CD14-positive monocyte (primary cell): Measurements from ENCODE around the gene MST1. TPM values are rescaled to one million over a fixed set of nuclear protein-coding genes. Genes with fewer than 3 reads are reported as not detected.
A peak's percentile ranks its signal among the peaks of the same experiment; 100 is the strongest.

ENCODE experiments used
- DNase-seq, 3 donors: peaks; one replicate each; pipeline ENCODE4 v3.0.0-alpha.2; 2011 to 2022
- H2AFZ ChIP-seq: 2 replicates; pipeline ENCODE4 v1.6.0; 2012; ENCODE audit warnings: mild to moderate bottlenecking, low read depth, low read length, inconsistent platforms; ENCODE audit not compliant: insufficient read depth, poor library complexity, severe bottlenecking
- H3K27ac ChIP-seq, 2 donors: 1 replicate in 1 of 2; 2 replicates in 1 of 2; pipeline ENCODE4 v1.5.1; 2012 to 2013; ENCODE audit warnings: low read length in 2 of 2, control low read depth in 1 of 2, inconsistent platforms in 1 of 2, low read depth in 1 of 2, mild to moderate bottlenecking in 1 of 2
- H3K27me3 ChIP-seq, 2 donors: one replicate each; pipeline versions ENCODE4 v1.6.0 to v1.6.1; 2011 to 2013; ENCODE audit warnings: low read length in 2 of 2; ENCODE audit not compliant: control insufficient read depth in 2 of 2, insufficient read depth in 2 of 2
- H3K36me3 ChIP-seq, 2 donors: replicated peaks in 1 of 2; 1 replicate in 1 of 2; 2 replicates in 1 of 2; pipeline versions ENCODE4 v1.5.1 to v1.6.1; 2012 to 2013; ENCODE audit warnings: low read length in 2 of 2, control low read depth in 1 of 2, inconsistent platforms in 1 of 2, mild to moderate bottlenecking in 1 of 2; ENCODE audit not compliant: insufficient read depth in 2 of 2, control insufficient read depth in 1 of 2
- H3K4me1 ChIP-seq, 2 donors: 1 replicate in 1 of 2; 2 replicates in 1 of 2; pipeline versions ENCODE4 v1.5.1 to v1.6.1; 2012 to 2013; ENCODE audit warnings: low read length in 2 of 2, control low read depth in 1 of 2, inconsistent platforms in 1 of 2, mild to moderate bottlenecking in 1 of 2, moderate library complexity in 1 of 2; ENCODE audit not compliant: insufficient read depth in 2 of 2, control insufficient read depth in 1 of 2
- H3K4me2 ChIP-seq: replicated peaks from 2 replicates; pipeline ENCODE3; 2012; ENCODE audit warnings: low read length, moderate library complexity, mild to moderate bottlenecking; ENCODE audit not compliant: poor library complexity, severe bottlenecking; ENCODE audit errors: extremely low read depth
- H3K4me3 ChIP-seq, 3 experiments: fragments of 200-600 bp in 1 of 3; sonication (generic) in 1 of 3; replicated peaks in 1 of 3; 1 replicate in 2 of 3; 2 replicates in 1 of 3; pipeline ENCODE4 v1.5.1; 2011 to 2013; ENCODE audit warnings: low read length in 3 of 3, mild to moderate bottlenecking in 3 of 3, control low read depth in 2 of 3, low read depth in 2 of 3, inconsistent platforms in 1 of 3, moderate library complexity in 1 of 3
- H3K79me2 ChIP-seq: 2 replicates; pipeline ENCODE4 v1.6.0; 2012; ENCODE audit warnings: mild to moderate bottlenecking, control low read depth, inconsistent platforms, low read length, moderate library complexity; ENCODE audit not compliant: insufficient read depth
- H3K9ac ChIP-seq: 2 replicates; pipeline ENCODE4 v1.6.0; 2017; ENCODE audit warnings: low read length, mild to moderate bottlenecking; ENCODE audit not compliant: insufficient read depth, poor library complexity, severe bottlenecking
- H3K9me3 ChIP-seq, 2 donors: replicated peaks in 1 of 2; 1 replicate in 1 of 2; 2 replicates in 1 of 2; pipeline versions ENCODE4 v1.5.1 to v1.6.1; 2012 to 2013; ENCODE audit warnings: low read length in 2 of 2, control low read depth in 1 of 2; ENCODE audit not compliant: control insufficient read depth in 1 of 2, insufficient read depth in 1 of 2
- H4K20me1 ChIP-seq: 2 replicates; pipeline ENCODE4 v1.6.0; 2012; ENCODE audit warnings: mild to moderate bottlenecking, low read length, control low read depth, moderate library complexity; ENCODE audit not compliant: insufficient read depth
- H3K27ac Mint-ChIP-seq, 7 donors: one replicate each; pipeline ENCODE4 v1.8.0; 2020; ENCODE audit warnings: mild to moderate bottlenecking in 7 of 7, mixed read lengths in 7 of 7, moderate library complexity in 6 of 7, inconsistent platforms in 2 of 7
- H3K27me3 Mint-ChIP-seq, 3 donors: one replicate each; pipeline ENCODE4 v1.8.0; 2021 to 2022; ENCODE audit warnings: low read depth in 3 of 3, mild to moderate bottlenecking in 3 of 3, mixed read lengths in 3 of 3, moderate library complexity in 3 of 3, inconsistent platforms in 1 of 3
- H3K36me3 Mint-ChIP-seq, 2 donors: one replicate each; pipeline ENCODE4 v1.8.0; 2020; ENCODE audit warnings: mixed read lengths in 2 of 2, inconsistent platforms in 1 of 2, mild to moderate bottlenecking in 1 of 2
- H3K4me1 Mint-ChIP-seq: one replicate; pipeline ENCODE4 v1.8.0; 2020; ENCODE audit warnings: mild to moderate bottlenecking, mixed read lengths
- H3K4me3 Mint-ChIP-seq, 2 donors: one replicate each; pipeline ENCODE4 v1.8.0; 2020; ENCODE audit warnings: mild to moderate bottlenecking in 2 of 2, mixed read lengths in 2 of 2, moderate library complexity in 1 of 2
- H3K9me3 Mint-ChIP-seq, 7 donors: one replicate each; pipeline ENCODE4 v1.8.0; 2020 to 2022; ENCODE audit warnings: mixed read lengths in 7 of 7, mild to moderate bottlenecking in 6 of 7, moderate library complexity in 6 of 7, inconsistent platforms in 2 of 7
- WGBS: methylation state at CpG from one replicate; pipeline ENCODE4 v1.1.5; 2013; ENCODE audit warnings: missing lambda C conversion rate; ENCODE audit not compliant: insufficient coverage; 5-methylcytosine and 5-hydroxymethylcytosine counted together
- intact Hi-C, 2 donors: fragments of 100-400 bp; cut with micrococcal nuclease; formaldehyde crosslinking; loops; one replicate each; pipeline versions ENCODE4 v1.15.0 to v1.15.1; 2023
- polyA plus RNA-seq, 3 donors: library from polyadenylated mRNA; depleted of rRNA in 1 of 3; unstranded in 2 of 3; stranded (reverse) in 1 of 3; fragments of 300-500 nt in 2 of 3; fragments of >200 nt in 1 of 3; fragmentation: Illumina TruSeq in 2 of 3; gene quantifications; 1 replicate in 2 of 3; 2 replicates in 1 of 3; pipeline ENCODE4 v1.2.3, GENCODE V29; 2012 to 2021
- TF ChIP-seq, protein P1 (sequence below): fragments of 200-600 bp; IDR thresholded peaks from one replicate; pipeline ENCODE4 v1.8.0; 2022; ENCODE audit warnings: antibody characterized with exemption, mild to moderate bottlenecking

The MST1 gene
- polyA plus RNA-seq, 3 donors = 0.28 to 17.8 TPM; not detected in 1

DNA sequence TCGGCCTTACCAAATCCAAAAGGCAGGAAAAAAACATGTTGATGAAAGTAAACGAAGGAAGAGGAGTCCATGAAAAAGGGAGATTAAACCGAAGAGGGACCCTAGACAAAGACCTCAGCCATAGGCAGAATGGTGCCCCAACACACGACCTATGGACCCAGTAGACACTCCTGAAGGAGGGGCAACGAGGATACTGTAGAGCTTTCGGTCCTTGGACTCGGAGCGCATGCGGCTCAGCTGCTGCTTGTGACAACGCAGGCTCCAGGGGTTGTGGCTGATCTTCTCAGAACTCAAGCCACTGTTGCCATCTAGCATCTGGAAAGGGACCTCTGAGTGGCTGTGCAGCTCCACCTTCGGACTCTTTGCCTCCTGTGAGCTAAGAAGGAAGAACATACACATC lies 43.3 kb upstream of the MST1 start:
- Mint-ChIP-seq H3K9me3 (no peaks in the 10 kb centered on the region), H3K27me3 (no peaks in the 10 kb centered on the region), H3K4me1 (peaks cover 16% of the 10 kb centered on the region), H3K27ac (peak overlapping the region in 1 of 7 donors; percentile 6), H3K4me3 (no peak overlapping the region), H3K36me3 (peaks cover 54 to 79% of the 10 kb centered on the region in 2 donors)
- H3K27me3 ChIP-seq = no peaks in the 10 kb centered on the region
- no peak overlapping the region for H2AFZ ChIP-seq
- no peak overlapping the region for H3K9ac ChIP-seq
- H3K4me1 ChIP-seq = peaks cover 12 to 14% of the 10 kb centered on the region in 2 donors
- TF ChIP-seq, protein P1, sequence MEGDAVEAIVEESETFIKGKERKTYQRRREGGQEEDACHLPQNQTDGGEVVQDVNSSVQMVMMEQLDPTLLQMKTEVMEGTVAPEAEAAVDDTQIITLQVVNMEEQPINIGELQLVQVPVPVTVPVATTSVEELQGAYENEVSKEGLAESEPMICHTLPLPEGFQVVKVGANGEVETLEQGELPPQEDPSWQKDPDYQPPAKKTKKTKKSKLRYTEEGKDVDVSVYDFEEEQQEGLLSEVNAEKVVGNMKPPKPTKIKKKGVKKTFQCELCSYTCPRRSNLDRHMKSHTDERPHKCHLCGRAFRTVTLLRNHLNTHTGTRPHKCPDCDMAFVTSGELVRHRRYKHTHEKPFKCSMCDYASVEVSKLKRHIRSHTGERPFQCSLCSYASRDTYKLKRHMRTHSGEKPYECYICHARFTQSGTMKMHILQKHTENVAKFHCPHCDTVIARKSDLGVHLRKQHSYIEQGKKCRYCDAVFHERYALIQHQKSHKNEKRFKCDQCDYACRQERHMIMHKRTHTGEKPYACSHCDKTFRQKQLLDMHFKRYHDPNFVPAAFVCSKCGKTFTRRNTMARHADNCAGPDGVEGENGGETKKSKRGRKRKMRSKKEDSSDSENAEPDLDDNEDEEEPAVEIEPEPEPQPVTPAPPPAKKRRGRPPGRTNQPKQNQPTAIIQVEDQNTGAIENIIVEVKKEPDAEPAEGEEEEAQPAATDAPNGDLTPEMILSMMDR = no peak
- no peaks in the 10 kb centered on the region for H3K9me3 ChIP-seq
- H3K27ac ChIP-seq = peak overlapping the region in 1 of 2 donors; percentile 5
- H3K4me3 ChIP-seq = no peak overlapping the region
- no peak for DNase-seq
- H3K36me3 ChIP-seq = peaks cover 62 to 85% of the 10 kb centered on the region in 2 donors
- no peak overlapping the region for H3K4me2 ChIP-seq
- peaks cover 4% of the 10 kb centered on the region for H3K79me2 ChIP-seq
- H4K20me1 ChIP-seq = peaks cover 25% of the 10 kb centered on the region
- intact Hi-C loops = no loop called here
- WGBS = over 99% methylated on average over 9 of the region's 11 CpGs

DNA sequence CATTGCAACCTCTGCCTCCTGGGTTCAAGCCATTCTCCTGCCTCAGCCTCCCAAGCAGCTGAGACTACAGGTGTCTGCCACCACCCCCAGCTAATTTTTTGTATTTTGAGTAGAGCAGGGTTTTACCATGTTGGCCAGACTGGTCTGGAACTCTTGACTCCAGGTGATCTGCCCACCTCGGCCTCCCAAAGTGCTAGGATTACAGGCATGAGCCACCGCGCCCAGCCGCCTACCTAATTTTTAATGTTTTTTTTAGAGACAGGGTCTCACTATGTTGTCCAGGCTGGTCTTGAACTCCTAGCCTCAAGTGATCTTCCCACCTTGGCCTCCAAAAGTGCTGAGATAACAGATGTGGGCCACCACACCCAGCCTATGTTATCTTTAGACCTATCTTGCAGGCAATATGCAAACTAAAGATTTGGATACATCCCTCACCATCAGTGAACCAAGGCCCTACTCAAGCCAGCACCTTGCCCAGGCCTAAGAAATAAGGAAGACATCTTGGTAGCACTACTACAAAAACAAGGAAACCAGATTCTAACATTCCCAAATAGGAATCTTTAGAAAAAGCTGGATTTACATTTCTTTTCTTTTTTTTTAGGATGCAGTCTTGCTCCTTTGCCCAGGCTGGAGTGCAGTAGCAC lies 40.8 kb upstream of the MST1 start:
- Mint-ChIP-seq H3K9me3 (no peaks in the 10 kb centered on the region), H3K4me1 (peaks cover 17% of the 10 kb centered on the region), H3K4me3 (no peak overlapping the region), H3K36me3 (peaks cover 53 to 77% of the 10 kb centered on the region in 2 donors), H3K27ac (peak overlapping the region in 1 of 7 donors; percentile 57), H3K27me3 (no peaks in the 10 kb centered on the region)
- Histone ChIP-seq H3K27ac (no peak overlapping the region), H4K20me1 (peaks cover 17% of the 10 kb centered on the region), H3K4me2 (no peak overlapping the region), H3K9ac (no peak overlapping the region), H3K9me3 (no peaks in the 10 kb centered on the region), H2AFZ (no peak overlapping the region), H3K79me2 (no peaks in the 10 kb centered on the region), H3K36me3 (peaks cover 63 to 86% of the 10 kb centered on the region in 2 donors), H3K4me3 (no peak overlapping the region), H3K27me3 (no peaks in the 10 kb centered on the region), H3K4me1 (peaks cover 12 to 16% of the 10 kb centered on the region in 2 donors)
- WGBS = 100% methylated on average over 2 of the region's 4 CpGs
- DNase-seq = no peak
- intact Hi-C loops = loop anchor here (10.0 kb wide), 2 partner anchors 55 kb away; partner anchors contain the start of genes APEH (in 2 of the 2) and IP6K1 (in 1 of the 2)
- TF ChIP-seq, protein P1 = no peak
